ENCODE results near the gene FAM204A.

Gene FAM204A

GRCh38 chr10:118298787-118299186 lies 43.3 kb downstream of the FAM204A start:
- H3K4me3 ChIP-seq (ENCODE audit: low read depth, low read length) = no peak overlapping the region
- TF ChIP-seq CTCF (IDR thresholded peaks at IDR 0.05; ENCODE audit: low read depth, low read length, missing control alignments) = no peak
- in situ Hi-C loops (cut with HindIII; ENCODE audit: low sequenced_read_pairs) = no loop called here
- DNase-seq (ENCODE audit: low read depth) = no peak

DNA sequence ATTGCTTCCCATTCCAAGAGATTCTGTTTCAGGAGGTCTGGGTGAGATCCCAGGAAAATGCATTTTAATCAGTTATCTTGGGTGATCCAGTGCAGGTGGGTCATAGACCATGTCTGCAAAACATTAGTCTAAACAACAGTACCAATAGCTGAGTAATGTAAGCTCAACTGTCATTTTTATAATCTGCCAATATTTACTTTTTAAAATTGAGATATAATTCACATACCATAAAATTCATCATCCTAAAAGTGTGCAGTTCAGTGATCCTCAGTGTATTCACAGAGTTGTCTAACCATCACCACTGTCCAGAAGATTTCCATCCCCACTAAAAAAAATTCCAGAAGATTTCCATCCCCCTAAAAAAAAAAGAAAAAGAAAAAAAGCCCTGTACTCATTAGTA lies 51.0 kb downstream of the FAM204A start:
- in situ Hi-C loops (cut with HindIII; ENCODE audit: low sequenced_read_pairs) = no loop called here
- no peak for DNase-seq (ENCODE audit: low read depth)
- TF ChIP-seq CTCF (IDR thresholded peaks at IDR 0.05; ENCODE audit: low read depth, low read length, missing control alignments) = no peak
- no peak overlapping the region for H3K4me3 ChIP-seq (ENCODE audit: low read depth, low read length)

DNA sequence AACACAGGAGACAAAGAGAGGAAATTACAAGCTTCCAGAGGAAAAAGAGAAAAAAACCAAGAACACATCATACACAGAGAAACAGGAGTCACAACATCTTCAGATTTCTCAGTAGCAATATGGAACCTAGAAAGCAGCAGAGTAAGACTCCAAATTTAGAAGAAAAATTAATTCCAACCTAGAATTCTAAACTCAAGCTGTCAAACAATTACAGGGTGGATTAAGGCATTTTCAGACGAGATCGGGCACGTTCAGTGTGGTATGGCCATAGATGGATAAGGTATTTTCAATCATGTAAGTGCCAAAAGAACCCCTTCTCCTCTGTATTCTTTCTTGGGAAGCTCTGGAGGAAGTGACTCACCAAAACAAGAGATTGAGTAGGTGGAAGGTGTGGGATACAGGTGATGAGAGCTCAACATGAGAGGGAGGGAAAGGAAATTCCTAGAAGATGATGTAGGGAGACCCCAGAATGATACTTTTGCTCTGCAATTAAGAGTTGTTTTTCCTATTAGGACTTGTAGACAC lies 51.6 kb downstream of the FAM204A start:
- TF ChIP-seq CTCF (IDR thresholded peaks at IDR 0.05; ENCODE audit: low read depth, low read length, missing control alignments) = no peak
- DNase-seq (ENCODE audit: low read depth) = no peak
- in situ Hi-C loops (cut with HindIII; ENCODE audit: low sequenced_read_pairs) = no loop called here

GRCh38 chr10:118287076-118287806 lies 54.9 kb downstream of the FAM204A start:
- in situ Hi-C loops (cut with HindIII; ENCODE audit: low sequenced_read_pairs) = no loop called here
- TF ChIP-seq CTCF (IDR thresholded peaks at IDR 0.05; ENCODE audit: low read depth, low read length, missing control alignments) = no peak
- H3K4me3 ChIP-seq (ENCODE audit: low read depth, low read length) = no peak overlapping the region
- DNase-seq (ENCODE audit: low read depth) = no peak

More for the DNA sequence above, 51.6 kb downstream of the FAM204A start:
- no peak overlapping the region for H3K4me3 ChIP-seq (ENCODE audit: low read depth, low read length)

- no peak for TF ChIP-seq CTCF (IDR thresholded peaks at IDR 0.05; ENCODE audit: low read depth, low read length, missing control alignments)
- in situ Hi-C loops (cut with HindIII; ENCODE audit: low sequenced_read_pairs) = no loop called here
- no peak for DNase-seq (ENCODE audit: low read depth)
- H3K4me3 ChIP-seq (ENCODE audit: low read depth, low read length) = no peak overlapping the region
Observed at GRCh38 chr10:118286051-118286838, 55.9 kb downstream of the FAM204A start.

GRCh38 chr10:118282670-118283069 lies 59.5 kb downstream of the FAM204A start:
- in situ Hi-C loops (cut with HindIII; ENCODE audit: low sequenced_read_pairs) = no loop called here
- H3K4me3 ChIP-seq (ENCODE audit: low read depth, low read length) = no peak overlapping the region
- no peak for DNase-seq (ENCODE audit: low read depth)
- TF ChIP-seq CTCF (IDR thresholded peaks at IDR 0.05; ENCODE audit: low read depth, low read length, missing control alignments) = no peak

All from astrocyte of the cerebellum (primary cell).